ENCODE data around the gene IL17RC.

- TF ChIP-seq CTCF (IDR thresholded peaks at IDR 0.05; ENCODE audit: low read depth, low read length, poor library complexity, severe bottlenecking) (no peak), EZH2phosphoT487 (IDR thresholded peaks at IDR 0.05; ENCODE audit: borderline replicate concordance, low read length) (no peak)
Measured at GRCh38 chr3:9916346-9916733, 558 bp upstream of the IL17RC start.
